Hematopoietic multipotent progenitor cell treated with erythropoietin and hydrocortisone succinate and interleukin-3 and kit ligand, for 8 days (in vitro differentiated cells): Measurements from ENCODE around the gene TUBB3.
A peak's percentile ranks its signal among the peaks of the same experiment; 100 is the strongest.

Experiments used
- DNase-seq: peaks from one replicate; pipeline ENCODE4 v3.0.0-alpha.2; 2015

TUBB3 gene

DNA sequence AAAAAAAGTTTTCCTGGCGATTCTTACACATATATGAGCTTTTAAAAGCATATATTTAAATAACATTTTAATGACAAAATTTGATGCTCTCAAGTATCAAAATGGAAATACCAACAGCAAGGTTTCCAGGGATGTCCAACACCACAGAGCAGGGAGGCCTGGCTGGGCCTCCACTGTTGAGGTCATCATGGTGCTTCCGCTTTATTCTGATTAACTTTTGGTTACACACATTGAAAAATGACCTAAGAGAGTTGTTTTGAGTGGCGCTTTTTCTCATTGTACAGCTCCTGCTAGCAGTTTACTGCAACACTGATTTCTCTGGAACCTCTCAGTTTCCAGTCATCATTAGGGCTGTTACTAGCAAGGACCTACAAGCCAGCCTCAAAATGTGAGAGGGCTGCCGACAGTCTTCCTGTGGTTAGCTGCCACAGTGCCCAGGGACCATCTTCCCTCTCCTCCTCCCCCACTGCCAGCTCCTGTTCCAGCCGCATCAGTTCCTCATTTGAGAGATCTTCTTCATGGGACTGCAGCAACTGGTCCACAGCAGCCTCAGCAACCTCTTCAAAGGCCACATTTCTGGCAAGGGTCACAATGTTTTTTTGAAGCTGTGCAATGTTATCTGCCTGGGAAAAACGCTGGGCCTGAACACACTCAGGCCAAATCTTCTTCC, 46.7 kb downstream of the TUBB3 start:
- no peak for DNase-seq

DNA sequence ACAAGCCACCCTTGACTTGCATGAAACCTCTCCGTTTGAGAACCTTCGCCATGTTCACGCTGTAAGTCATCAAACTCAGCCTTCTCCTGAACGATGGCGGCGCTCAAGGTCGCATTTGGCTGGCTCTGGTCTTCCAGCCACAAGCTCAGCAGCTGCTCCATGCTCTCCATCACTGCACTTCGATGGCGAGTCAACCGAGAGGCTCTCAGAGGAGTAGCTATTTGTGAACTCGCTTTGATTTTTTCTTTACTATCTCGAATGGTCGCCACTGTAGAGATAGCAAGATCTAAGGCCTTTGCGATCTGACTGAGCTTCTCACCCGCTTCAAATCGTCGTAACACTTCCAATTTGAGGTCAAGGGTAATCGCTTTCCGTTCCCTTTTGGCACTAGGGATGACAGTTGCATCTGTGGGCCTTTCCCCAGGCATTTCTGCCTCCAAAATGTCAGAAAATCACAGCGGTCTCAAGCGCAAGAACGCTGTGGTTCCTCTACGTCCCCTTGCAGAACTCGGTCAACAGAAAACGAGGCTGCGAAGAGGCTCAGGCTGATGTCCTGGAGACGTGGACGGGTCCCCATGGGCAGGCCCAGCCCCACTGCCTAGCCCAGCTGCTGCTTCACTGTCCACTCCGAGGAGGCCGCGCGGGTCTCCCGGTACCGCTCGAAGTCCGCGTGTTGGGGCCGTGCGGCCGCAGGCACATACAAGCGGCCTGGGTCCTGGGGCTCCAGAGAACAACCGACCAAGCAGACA, 48.5 kb downstream of the TUBB3 start:
- no peak for DNase-seq

DNA sequence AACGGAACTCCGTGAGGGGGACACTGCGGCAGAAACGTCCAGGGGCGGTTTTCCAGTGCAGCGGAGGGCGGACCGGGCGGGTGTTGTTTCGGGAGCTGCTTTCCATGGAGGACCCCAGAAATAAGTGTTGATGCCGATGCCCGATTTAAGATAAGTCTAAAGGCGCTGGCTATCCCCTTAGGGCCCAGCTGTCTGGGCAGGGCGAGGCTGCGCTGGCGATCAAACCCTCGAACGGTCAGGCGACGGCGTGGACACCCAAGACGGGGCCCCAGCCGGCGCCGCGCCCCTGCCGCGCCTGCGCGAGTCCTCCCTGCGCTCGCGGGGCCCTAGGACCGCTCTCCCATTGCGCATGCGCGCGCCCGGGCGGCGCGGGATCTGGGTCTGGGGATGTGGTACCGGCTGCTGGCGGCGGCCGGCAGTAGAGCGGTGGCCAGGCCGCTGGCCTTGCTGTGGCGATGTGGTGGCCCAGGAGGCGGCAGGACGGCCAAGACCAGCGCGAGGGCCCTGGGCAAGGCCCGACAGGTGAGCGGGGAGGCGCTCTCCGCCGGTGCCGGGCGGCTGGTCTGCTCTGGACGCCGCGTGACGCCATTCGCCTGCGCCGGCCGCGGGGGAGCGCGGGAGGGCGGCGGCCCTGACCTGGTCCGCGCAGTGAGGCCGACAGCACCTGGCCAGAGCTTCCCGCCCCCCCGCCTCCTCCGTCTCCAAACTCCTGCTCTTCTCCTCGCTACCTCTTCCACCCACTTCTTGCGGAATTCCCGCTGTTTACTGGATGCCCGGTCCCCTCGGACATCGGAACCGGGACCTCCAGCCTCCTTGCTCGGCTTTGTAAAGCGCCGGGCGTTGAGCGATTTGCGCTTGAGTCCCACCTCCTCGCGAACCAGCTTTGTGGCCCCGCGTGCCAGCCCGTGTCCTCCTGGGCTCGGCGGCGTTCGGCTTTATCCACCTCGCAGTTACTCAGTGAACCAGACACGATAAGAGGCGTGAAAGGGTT, 49.4 kb downstream of the TUBB3 start:
- DNase-seq, result peak; percentile 97

DNA sequence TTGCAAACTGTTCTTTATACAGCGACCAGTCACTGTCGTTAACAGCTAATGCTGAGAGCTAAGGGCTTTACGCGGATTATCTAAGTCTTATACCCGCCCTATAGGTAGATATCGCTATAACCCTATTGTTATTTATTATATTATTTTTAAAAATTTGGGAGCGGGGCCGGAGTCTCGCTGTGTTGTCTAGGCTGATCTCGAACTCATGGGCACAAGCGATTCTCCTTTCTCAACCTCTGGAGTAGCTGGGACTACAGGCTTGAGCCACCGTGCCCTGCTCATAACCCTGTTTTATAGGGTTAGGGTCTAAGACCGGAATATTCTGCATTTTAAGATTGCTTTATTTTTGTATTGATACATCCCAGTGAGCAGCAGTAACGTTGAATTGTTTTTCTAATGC, 50.1 kb downstream of the TUBB3 start:
- no peak for DNase-seq

DNA sequence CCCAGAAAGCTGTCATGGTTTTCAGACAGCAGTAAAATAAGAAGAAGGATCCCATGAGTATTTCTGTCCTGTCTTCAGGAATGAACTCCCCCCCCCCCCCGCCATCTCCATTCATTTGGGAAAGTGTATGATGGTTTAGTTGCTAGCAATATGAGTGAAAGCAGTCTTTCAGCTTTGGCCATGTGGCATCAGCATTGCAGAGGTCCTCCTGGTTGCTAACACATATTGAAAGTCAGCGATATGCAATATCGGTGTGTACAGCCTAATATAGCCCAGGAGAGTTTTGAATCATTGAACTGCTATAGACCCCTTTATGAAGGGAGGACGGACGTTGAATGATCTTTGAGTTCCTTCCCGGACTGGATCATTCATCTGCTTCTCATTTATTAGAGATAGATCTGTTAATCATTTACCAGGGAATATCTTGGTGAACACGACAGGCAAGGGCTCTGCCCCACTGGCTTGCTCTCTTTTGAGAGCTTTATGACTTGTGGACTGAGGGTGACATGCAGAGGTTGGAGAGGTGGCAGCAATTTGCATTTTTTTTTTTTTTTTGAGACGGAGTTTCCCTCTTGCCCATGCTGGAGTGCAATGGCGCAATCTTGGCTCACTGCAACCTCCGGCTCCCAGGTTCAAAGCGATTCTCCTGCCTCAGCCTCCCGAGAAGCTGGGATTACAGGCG, 50.7 kb downstream of the TUBB3 start:
- no peak for DNase-seq

GRCh38 chr16:89974870-89975269, 51.7 kb downstream of the TUBB3 start:
- DNase-seq, result no peak

GRCh38 chr16:89981414-89981813, 58.3 kb downstream of the TUBB3 start:
- no peak for DNase-seq

DNA sequence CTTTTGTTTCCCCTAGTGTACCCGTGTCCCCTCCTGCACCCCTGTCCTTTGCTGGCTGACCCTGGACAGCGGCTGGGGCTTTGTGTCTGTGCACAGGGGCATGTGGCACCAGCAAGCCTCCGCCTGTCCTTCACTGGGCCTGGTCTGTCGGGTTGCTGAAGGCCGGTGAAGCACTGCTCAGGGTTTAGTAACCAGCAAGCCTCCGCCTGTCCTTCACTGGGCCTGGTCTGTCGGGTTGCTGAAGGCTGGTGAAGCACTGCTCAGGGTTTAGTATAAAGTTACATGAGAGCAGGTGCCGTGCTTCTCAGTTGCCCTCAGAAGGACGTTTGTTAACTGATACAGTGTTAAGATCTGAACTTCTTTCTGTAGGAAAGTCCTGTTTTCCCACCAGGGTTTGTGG, 59.2 kb downstream of the TUBB3 start:
- DNase-seq, result no peak

GRCh38 chr16:89983536-89983935, 60.4 kb downstream of the TUBB3 start:
- no peak for DNase-seq

DNA sequence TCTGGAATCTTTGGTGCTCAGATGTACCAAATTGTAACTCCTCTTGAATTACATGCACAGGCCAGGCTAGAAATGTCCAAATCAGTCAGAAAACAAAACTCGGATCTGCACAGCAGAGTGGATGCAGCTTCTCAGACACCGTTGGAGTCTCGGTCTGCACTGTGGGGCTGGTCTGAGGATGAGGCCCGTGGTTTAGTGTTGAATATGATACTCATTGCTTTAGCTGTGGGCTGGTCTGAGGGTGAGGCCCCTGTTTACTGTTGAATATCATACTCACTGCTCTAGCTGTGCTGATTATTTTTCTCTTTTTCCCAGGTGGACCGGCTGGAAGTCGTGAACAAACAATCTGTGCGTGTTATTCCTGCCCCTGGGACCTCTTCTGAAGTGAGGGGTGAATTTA, 61.1 kb downstream of the TUBB3 start:
- DNase-seq, result no peak

DNA sequence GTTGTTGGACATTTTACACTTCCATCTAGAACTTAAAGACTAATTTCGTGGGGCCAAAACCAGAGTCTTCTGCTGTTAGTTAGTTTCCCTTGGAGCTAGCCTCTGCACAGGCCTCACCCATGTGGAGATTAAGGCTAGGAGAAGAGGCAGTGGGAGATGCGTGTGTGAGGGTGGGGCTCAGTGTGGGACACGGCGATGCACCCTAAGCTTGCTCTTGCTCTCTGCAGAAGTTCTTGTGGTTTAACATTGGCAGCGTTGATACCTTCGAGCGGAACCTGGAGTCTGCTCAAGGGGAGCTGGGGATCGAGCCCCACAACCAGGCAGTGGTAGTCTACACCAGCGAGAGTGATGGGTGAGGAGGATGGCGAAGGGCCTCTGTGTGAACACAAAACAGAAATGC, 62.1 kb downstream of the TUBB3 start:
- no peak for DNase-seq
